IPS-NIHi7 (cell line): ENCODE measurements around the gene NCAN.
"Not testable (repeated sequence)": the region's sequence is repeated elsewhere in the genome, so short reads cannot be mapped to it uniquely, and the experiment has no call there.

ENCODE experiments used
- DNase-seq: peaks from one replicate; pipeline ENCODE4 v3.0.0; 2012; ENCODE audit warnings: mixed read lengths; ENCODE audit errors: extremely low spot score

NCAN gene

GRCh38 chr19:19211499-19212420, at the start of gene NCAN:
NCAN (plus strand) TSS chr19:19211958; CDS start chr19:19216954, 4,996 bp downstream.
- peak; percentile 81 for DNase-seq

DNA sequence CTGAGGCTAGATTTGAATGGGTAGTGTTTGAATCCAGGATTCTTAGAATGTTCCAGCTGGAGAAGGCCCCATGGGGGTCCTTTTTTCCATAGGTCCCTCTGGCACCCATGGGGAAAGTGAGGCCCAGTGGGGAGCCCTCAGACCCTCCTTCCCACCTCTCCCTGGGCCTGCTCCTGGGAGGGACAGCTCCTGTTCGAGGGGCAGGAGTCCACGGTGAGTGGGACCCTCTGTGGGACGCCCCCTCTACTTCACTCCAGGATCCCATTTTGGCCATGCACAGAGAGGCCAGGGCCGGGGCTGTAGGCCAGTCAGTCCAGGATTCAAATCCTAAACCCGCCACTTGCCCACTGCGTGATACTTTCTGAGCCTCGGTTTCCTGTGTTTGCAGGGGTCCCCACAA, 49.3 kb upstream of the NCAN start:
- no peak for DNase-seq

- no peak for DNase-seq
Measured at GRCh38 chr19:19165396-19165795, 46.4 kb upstream of the NCAN start.

DNA sequence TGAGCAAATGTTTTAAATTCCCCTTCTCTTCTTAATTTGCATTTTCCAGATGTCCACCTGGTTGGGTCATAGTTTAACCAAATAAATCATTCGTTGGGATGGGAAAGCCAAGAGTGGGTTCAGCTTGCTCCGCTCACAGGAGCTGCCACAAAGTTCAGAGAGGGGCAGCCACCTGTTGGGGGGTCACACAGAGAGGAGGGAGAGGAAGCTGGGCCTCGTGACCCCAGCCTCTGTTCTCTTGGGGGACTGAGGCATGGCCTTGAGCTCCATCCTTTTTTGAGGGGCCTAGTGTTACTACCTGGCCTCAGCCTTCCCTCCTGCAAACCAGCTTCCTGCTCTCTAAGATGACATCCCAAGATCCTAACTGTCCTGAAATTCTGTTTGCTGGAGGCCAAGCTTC, 44.1 kb upstream of the NCAN start:
- no peak for DNase-seq

DNA sequence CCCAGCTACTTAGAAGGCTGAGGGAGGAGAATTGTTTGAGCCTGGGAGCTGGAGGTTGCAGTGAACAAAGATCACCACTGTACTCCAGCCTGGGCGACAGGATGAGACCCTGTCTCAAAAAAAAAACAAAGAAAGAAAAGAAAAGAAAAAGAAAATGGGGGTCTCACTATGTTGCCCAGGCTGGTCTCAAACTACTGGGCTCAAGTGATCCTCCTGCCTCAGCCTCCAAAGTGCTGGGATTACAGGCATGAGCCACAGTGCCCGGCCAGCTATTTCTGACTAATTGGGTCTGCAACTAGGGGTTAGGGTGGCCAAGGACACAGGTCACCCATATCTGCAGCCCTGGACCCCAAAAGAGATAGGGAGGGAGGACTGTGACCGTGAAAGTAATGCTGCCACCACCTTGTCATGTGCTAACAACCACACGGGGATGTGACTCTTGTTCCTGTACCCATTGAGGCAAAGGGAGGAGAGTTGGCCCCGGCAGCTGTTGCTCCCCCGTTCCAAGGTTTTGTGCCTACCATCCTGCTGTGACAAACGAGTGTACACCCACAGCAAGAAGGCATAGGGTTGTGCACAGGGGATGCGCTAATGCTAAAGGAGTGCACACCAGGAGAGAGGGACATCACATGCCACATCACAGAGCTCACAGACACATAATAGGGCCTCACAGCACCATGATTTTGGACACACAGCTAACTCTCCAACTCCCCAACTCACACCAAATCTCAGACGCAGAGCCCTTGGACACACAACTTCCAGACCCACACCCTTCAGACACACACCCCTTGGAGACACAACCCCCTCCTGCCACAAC, 42.3 kb upstream of the NCAN start:
- no peak for DNase-seq

DNA sequence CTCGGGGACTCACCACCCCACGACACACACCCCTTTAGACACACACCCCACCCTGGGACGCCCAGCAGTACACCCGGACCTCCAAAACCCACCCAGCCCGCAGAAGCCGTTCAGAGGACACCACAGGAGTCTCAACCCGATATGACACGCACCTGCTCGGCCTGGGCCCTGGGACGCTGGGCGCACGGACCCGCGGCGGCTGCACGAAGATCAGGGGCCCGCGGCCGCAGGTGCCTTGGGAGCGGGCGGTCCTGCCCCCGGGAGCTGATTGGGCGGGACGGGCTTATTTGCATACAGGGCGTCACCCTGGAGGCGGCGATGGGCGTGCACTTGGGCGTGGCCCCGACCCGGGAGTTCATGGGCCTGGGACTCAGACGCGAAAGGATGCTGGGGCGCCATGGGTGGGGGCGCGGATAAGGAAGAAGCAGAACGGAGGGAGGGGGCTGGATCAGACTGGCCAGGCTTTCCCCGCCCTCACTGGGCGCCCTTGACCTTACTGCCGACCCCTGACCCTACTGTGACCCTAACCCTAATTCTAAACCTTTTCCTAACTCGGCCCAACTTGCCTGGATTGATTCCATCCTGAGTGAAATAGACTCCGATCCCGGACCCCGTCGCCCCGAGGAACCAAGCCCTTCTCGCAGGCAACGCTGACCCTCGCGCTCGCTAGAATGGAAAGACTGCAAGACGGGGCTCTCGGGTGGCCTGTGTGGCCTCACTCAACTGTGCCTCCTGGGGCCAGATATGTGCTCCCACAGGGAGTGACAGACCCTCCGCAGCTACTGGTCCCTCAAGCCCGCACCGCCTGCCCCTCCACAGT, 41.5 kb upstream of the NCAN start, which contains the start of gene MEF2B:
TSS of gene MEF2B (minus strand) at position 211 of the 820 bp plus-strand sequence. CDS start 19,528 bp downstream, outside the sequence.
- peak; percentile 99 for DNase-seq

DNA sequence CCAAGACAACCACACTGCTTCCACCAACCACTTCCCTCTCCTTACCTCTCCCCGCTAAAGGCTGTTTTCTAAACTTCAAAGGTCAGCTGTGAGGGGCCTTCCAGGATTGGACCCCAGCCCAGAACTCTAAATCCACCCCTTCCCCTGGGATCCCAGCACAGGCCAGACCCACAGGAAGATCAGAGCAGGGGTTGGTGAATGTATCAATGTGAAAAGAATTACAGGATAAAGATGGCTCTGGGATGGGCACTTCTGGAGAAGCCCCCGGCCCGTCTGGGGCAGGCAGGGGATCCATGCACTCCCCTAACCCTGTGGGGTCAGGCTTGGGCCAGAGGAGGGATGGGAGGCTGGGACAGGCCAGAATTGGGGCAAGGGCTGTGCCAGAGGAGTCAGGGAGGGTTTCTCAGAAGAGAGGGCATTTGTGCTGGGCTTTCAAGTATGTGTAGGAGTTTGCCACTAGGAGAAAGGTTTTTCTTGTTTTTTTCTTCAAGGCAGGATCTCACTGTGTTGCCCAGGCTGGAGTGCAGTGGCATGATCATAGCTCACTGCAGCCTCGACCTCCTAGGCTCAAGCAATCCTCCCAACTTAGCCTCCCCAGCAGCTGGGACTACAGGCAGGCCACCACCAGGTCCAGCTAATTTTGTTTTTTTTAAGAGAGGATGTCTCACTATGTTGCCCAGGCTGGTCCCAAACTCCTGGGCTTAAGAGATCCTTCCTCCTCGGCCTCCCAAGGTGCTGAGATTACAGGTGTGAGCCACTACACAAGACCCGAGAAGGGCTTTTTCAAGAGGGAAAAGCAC, 40.7 kb upstream of the NCAN start:
- no peak for DNase-seq

GRCh38 chr19:19171821-19172532, 39.8 kb upstream of the NCAN start:
- no peak for DNase-seq

- not testable (repeated sequence) for DNase-seq
Measured at GRCh38 chr19:19173243-19173642, 38.5 kb upstream of the NCAN start.

GRCh38 chr19:19176950-19177349, 34.8 kb upstream of the NCAN start:
- no peak for DNase-seq

- DNase-seq: no peak
Measured at GRCh38 chr19:19179548-19180441, 32.0 kb upstream of the NCAN start.

DNA sequence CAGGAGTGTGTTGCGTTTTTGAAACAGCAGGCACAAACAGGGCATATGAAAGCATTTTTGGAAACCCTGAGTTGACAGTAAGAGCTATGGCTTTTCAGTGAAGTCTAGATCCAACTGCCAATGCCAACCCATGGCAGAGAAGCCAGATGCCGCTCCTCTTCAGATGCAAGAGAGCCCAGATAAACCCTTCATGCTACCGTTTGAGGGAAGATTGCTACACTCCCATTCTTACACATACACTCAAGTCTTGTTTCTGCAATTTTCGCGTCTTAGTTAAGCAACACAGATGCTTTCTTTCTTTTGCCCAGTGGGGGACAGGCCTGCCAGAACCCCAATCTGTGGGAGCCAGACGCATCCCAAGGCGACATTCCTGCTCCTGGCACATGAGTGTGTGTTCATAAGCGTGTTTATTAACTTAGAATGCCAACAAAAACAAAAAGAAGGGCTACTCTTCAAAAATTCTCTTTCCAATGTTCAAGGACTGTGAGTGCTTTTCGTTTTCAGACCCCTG, 30.2 kb upstream of the NCAN start:
- DNase-seq: no peak

GRCh38 chr19:19185853-19186740, 25.7 kb upstream of the NCAN start:
- peak; percentile 86 for DNase-seq

- no peak for DNase-seq
Measured at GRCh38 chr19:19186742-19187141, 25.0 kb upstream of the NCAN start.

DNA sequence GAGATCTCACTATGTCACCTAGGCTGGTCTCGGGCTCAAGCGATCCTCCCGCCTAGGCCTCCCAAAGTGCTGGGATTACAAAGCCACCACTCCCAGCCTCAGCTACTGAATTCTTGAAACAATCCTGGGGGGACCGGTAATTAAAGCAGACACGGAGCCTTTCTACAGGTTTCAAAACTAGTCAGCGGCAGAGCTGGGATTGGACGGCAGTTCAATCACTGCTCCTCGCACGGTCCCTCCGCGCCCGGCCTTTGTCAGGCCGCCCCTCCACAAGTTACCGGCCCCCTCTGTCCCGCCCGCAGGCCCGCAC, 20.0 kb upstream of the NCAN start:
- DNase-seq: no peak

GRCh38 chr19:19192078-19192882, 19.5 kb upstream of the NCAN start, which contains the start of the genes BORCS8 and RFXANK:
BORCS8 (minus strand) TSS chr19:19192152; CDS start chr19:19192117, 35 bp downstream.
RFXANK (plus strand) TSS chr19:19192258; CDS start chr19:19193947, 1,689 bp downstream.
- peak; percentile 98 for DNase-seq

DNA sequence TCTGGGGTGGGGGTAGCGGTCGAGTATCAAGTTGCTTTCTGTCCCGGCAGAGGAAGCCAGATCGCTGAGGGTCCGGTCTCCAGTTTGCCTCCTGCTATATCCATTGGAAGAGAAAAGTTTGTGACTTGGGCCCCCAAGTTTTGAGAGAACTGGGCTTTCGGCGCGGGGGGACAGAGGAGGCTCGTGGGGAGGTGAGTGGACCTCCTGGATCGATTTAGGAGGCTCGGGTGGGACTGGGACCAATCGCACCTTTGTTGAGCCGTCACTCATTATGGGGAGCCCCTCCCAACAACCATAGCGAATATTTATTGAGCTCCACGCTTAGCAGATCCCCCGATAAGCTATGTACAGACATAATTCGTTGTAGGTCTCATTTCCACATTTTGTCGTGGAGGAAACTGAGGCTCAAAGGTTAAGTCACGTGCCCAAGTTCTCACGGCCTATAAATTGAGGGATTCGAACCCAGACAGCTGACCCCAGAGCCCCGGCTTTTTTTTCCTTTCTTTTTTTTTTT, 18.8 kb upstream of the NCAN start:
- DNase-seq: no peak
